Endothelial cell of umbilical vein (primary cell): ENCODE data around the gene ERVK3-1. TPM values are rescaled to one million over a fixed set of nuclear protein-coding genes. Genes with fewer than 3 reads are reported as not detected.
A peak's percentile ranks its signal among the peaks of the same experiment; 100 is the strongest.

Source experiments
- BruUV-seq: library from RNA; stranded (reverse); fragments of 400-500 nt; replicated peaks from 2 replicates; lab custom pipeline; 2021; lab: Mats Ljungman, UMichigan
- CTCF ChIA-PET: fragments of 300-600, 350-600 bp; sonication (Branson Sonifier 250); formaldehyde crosslinking; loops from one replicate; lab custom pipeline; 2021; ENCODE audit warnings: antibody characterized with exemption, inconsistent platforms; lab: Charles Lee
- POLR2A ChIA-PET: fragments of 300-600, 350-600 bp; sonication (Branson Sonifier 250); formaldehyde crosslinking; loops from one replicate; lab custom pipeline; 2021; ENCODE audit warnings: antibody characterized with exemption, inconsistent platforms; lab: Charles Lee
- DNase-seq: peaks from one replicate; pipeline ENCODE4 v3.0.0-alpha.2; 2011; ENCODE audit warnings: low read depth, low spot score
- FAIRE-seq: peaks from 2 replicates; lab custom pipeline; 2011; peaks lifted over from hg19 to GRCh38; lab: Jason Lieb, UNC
- H2AFZ ChIP-seq: 2 replicates; pipeline ENCODE4 v1.6.0; 2012; ENCODE audit warnings: low read depth, low read length, control low read depth, inconsistent platforms
- H3K27ac ChIP-seq: 2 replicates; pipeline ENCODE4 v1.5.1; 2011; ENCODE audit warnings: low read depth, mild to moderate bottlenecking, control low read depth, low read length, moderate library complexity; ENCODE audit not compliant: insufficient read depth
- H3K27me3 ChIP-seq, 2 experiments: 2 replicates each; pipeline versions ENCODE4 v1.6.0 to v1.6.1; 2011; ENCODE audit warnings: low read length in 2 of 2, mixed read lengths in 1 of 2; ENCODE audit not compliant: control insufficient read depth in 2 of 2, insufficient read depth in 2 of 2
- H3K36me3 ChIP-seq, 2 experiments: 2 replicates in 1 of 2; 3 replicates in 1 of 2; pipeline ENCODE4 v1.5.1; 2011; ENCODE audit warnings: low read length in 2 of 2, mild to moderate bottlenecking in 1 of 2, moderate library complexity in 1 of 2; ENCODE audit not compliant: control insufficient read depth in 2 of 2, insufficient read depth in 2 of 2; ENCODE audit errors: extremely low read depth in 1 of 2
- H3K4me1 ChIP-seq: 3 replicates; pipeline ENCODE4 v1.5.1; 2011; ENCODE audit warnings: mild to moderate bottlenecking, low read length; ENCODE audit not compliant: control insufficient read depth, insufficient read depth; ENCODE audit errors: extremely low read depth
- H3K4me2 ChIP-seq: 2 replicates; pipeline ENCODE4 v1.6.1; 2011; ENCODE audit warnings: low read length, control low read depth, mixed read lengths; ENCODE audit not compliant: insufficient read depth
- H3K4me3 ChIP-seq, 3 experiments: fragments of 200-600 bp in 1 of 3; sonication (generic), shearing (Covaris generic) in 1 of 3; replicated peaks in 1 of 3; 2 replicates each; pipeline ENCODE4 v1.5.1; 2011 to 2016; ENCODE audit warnings: control low read depth in 3 of 3, low read length in 3 of 3, mild to moderate bottlenecking in 2 of 3, inconsistent platforms in 1 of 3, low read depth in 1 of 3, moderate library complexity in 1 of 3; ENCODE audit not compliant: insufficient read depth in 1 of 3
- H3K79me2 ChIP-seq: 2 replicates; pipeline ENCODE4 v1.6.0; 2012; ENCODE audit warnings: low read length, inconsistent platforms; ENCODE audit not compliant: control insufficient read depth, insufficient read depth
- H3K9ac ChIP-seq: replicated peaks from 2 replicates; pipeline ENCODE3; 2011; ENCODE audit warnings: low read length, control low read depth; ENCODE audit not compliant: insufficient read depth; ENCODE audit errors: extremely low read depth
- H3K9me1 ChIP-seq: replicated peaks from 3 replicates; pipeline ENCODE4 v1.6.0; 2011; ENCODE audit warnings: mild to moderate bottlenecking, low read length; ENCODE audit not compliant: control insufficient read depth, insufficient read depth; ENCODE audit errors: extremely low read depth
- H3K9me3 ChIP-seq: replicated peaks from 2 replicates; pipeline ENCODE4 v1.5.1; 2012; ENCODE audit warnings: low read length, inconsistent platforms; ENCODE audit not compliant: control insufficient read depth, insufficient read depth
- H4K20me1 ChIP-seq: replicated peaks from 2 replicates; pipeline ENCODE3; 2011; ENCODE audit warnings: mild to moderate bottlenecking, low read length; ENCODE audit not compliant: control insufficient read depth, insufficient read depth; ENCODE audit errors: extremely low read depth
- EZH2 ChIP-seq: IDR thresholded peaks from 2 replicates; pipeline ENCODE4 v1.6.1; 2012; ENCODE audit warnings: borderline replicate concordance, low read depth, mild to moderate bottlenecking, moderate library complexity, low read length, inconsistent platforms; ENCODE audit not compliant: severe bottlenecking
- FOS ChIP-seq: IDR thresholded peaks from 2 replicates; pipeline ENCODE4 v1.6.1; 2011; ENCODE audit warnings: mild to moderate bottlenecking, low read length, moderate library complexity, borderline replicate concordance; ENCODE audit not compliant: insufficient read depth
- GATA2 ChIP-seq: IDR thresholded peaks from 2 replicates; pipeline ENCODE4 v1.7.0; 2011; ENCODE audit warnings: low read depth, mild to moderate bottlenecking, moderate library complexity, mixed read lengths, low read length; ENCODE audit not compliant: insufficient read length, insufficient read depth
- JUN ChIP-seq: IDR thresholded peaks from 2 replicates; pipeline ENCODE4 v1.6.1; 2011; ENCODE audit warnings: borderline replicate concordance, low read depth; ENCODE audit not compliant: insufficient read length, insufficient read depth
- MYC ChIP-seq: IDR thresholded peaks from one replicate; pipeline ENCODE4 v1.6.1; 2011; ENCODE audit warnings: mild to moderate bottlenecking, low read depth, low read length
- POLR2A ChIP-seq: IDR thresholded peaks from 2 replicates; pipeline ENCODE4 v1.6.1; 2012; ENCODE audit warnings: low read depth, mild to moderate bottlenecking, control low read depth, low read length
- POLR2AphosphoS5 ChIP-seq: IDR thresholded peaks from 2 replicates; pipeline ENCODE4 v1.6.1; 2012; ENCODE audit warnings: low read depth, mild to moderate bottlenecking, control low read depth, low read length, moderate library complexity; ENCODE audit not compliant: insufficient read depth
- dilution Hi-C: fragments of 300-500 bp; cut with MboI; formaldehyde crosslinking; loops from one replicate; pipeline ENCODE4 v1.15.0; 2019; ENCODE audit warnings: low sequenced_read_pairs; ENCODE audit not compliant: extremely low pct_ligation_motif_present
- intact Hi-C: fragments of 100-400 bp; cut with micrococcal nuclease; formaldehyde crosslinking; loops from one replicate; pipeline ENCODE4 v1.10.0; 2022
- polyA plus RNA-seq, 4 experiments: library from polyadenylated mRNA; depleted of rRNA in 3 of 4; stranded (reverse) in 3 of 4; unstranded in 1 of 4; fragments of >200 nt; gene quantifications; 2 replicates each; pipeline versions ENCODE4 v1.2.1 to v1.2.3, GENCODE V29; 2011 to 2012; ENCODE audit warnings: missing spikeins in 1 of 4
- total RNA-seq: library from RNA; stranded (reverse); gene quantifications from 2 replicates; pipeline ENCODE4 v1.2.3, GENCODE V29; 2021
- TF ChIP-seq, protein P1 (sequence below): IDR thresholded peaks from 2 replicates; pipeline ENCODE4 v1.6.1; 2011; ENCODE audit not compliant: insufficient read depth, insufficient read length
- TF ChIP-seq, protein P2 (sequence below), 2 donors: IDR thresholded peaks; 1 replicate in 1 of 2; 2 replicates in 1 of 2; pipeline ENCODE4 v1.5.1; 2011; ENCODE audit warnings: low read length in 2 of 2, mild to moderate bottlenecking in 2 of 2, moderate library complexity in 2 of 2, control low read depth in 1 of 2, inconsistent platforms in 1 of 2, low read depth in 1 of 2; ENCODE audit not compliant: insufficient read depth in 1 of 2; ENCODE audit errors: extremely low read depth in 1 of 2

The ERVK3-1 gene
- total and polyA plus RNA-seq, 2 donors (not counting 3 experiments of a cell fraction or from before 2014, with no cell fraction given): 25.8 to 29.3 TPM

DNA sequence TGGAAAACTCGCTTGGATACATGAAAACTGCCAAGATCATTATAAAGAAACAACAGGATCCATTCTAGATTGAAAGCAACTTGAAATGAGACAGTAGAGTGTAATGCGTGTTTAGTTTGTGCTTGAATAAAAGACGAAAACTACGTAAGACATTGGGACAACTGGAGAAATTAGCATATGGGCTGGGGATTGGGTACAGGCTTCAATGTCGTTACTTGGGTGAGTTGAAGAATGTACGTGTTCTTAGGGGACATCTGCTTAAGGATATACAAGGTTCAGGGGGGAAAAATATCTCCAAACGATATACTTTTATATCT lies 471 bp upstream of the ERVK3-1 start:
- FAIRE-seq: no peak
- intact Hi-C loops: loop anchor here (1.0 to 2.0 kb wide), 5 partner anchors 22 to 76 kb away; partner anchors contain the start of genes ZNF497, ZNF544, ZNF837 and ZSCAN22

More for the DNA sequence above, 471 bp upstream of the ERVK3-1 start:
- CTCF ChIA-PET: interaction anchor here (0.6 kb wide), 1 partner anchor 76 kb away, joined by 3 read pairs; no protein-coding TSS in a partner anchor
- Histone ChIP-seq H2AFZ (peak overlapping the region; percentile 79), H3K9ac (peak overlapping the region; percentile 66), H4K20me1 (no peaks in the 10 kb centered on the region), H3K4me3 (peak overlapping the region; percentile 40 to 68 (median 49)), H3K79me2 (peaks cover 7% of the 10 kb centered on the region), H3K36me3 (peaks cover 0 to 9% of the 10 kb centered on the region in 2 experiments), H3K4me2 (peak overlapping the region; percentile 90), H3K27me3 (no peaks in the 10 kb centered on the region), H3K4me1 (peaks cover 9% of the 10 kb centered on the region), H3K9me1 (no peaks in the 10 kb centered on the region), H3K27ac (peak overlapping the region; percentile 95), H3K9me3 (no peaks in the 10 kb centered on the region)
- TF ChIP-seq POLR2AphosphoS5 (no peak), EZH2 (no peak), POLR2A (no peak), MYC (no peak), FOS (no peak), GATA2 (no peak), JUN (no peak)
- TF ChIP-seq, protein P1, sequence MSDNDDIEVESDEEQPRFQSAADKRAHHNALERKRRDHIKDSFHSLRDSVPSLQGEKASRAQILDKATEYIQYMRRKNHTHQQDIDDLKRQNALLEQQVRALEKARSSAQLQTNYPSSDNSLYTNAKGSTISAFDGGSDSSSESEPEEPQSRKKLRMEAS: no peak
- TF ChIP-seq, protein P2, sequence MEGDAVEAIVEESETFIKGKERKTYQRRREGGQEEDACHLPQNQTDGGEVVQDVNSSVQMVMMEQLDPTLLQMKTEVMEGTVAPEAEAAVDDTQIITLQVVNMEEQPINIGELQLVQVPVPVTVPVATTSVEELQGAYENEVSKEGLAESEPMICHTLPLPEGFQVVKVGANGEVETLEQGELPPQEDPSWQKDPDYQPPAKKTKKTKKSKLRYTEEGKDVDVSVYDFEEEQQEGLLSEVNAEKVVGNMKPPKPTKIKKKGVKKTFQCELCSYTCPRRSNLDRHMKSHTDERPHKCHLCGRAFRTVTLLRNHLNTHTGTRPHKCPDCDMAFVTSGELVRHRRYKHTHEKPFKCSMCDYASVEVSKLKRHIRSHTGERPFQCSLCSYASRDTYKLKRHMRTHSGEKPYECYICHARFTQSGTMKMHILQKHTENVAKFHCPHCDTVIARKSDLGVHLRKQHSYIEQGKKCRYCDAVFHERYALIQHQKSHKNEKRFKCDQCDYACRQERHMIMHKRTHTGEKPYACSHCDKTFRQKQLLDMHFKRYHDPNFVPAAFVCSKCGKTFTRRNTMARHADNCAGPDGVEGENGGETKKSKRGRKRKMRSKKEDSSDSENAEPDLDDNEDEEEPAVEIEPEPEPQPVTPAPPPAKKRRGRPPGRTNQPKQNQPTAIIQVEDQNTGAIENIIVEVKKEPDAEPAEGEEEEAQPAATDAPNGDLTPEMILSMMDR (IDR thresholded peaks at IDR 0.05; ENCODE audit: extremely low read depth in 1 of 2, insufficient read depth in 1 of 2, low read depth in 1 of 2, low read length in 2 of 2): no peak
- dilution Hi-C loops: no loop called here
- BruUV-seq: no TSS peak
- POLR2A ChIA-PET: interaction anchor here (0.7 to 1.0 kb wide), 2 partner anchors 26 to 77 kb away, joined by 3 to 5 read pairs; partner anchors contain the start of genes ZNF544 and ZNF8
- DNase-seq: no peak
